Superior temporal gyrus (tissue), 1 donor: ENCODE measurements around the gene TBC1D22B.
"Not testable (repeated sequence)": the region's sequence is repeated elsewhere in the genome, so short reads cannot be mapped to it uniquely, and the experiment has no call there.

Experiments used
- DNase-seq: peaks from one replicate; pipeline ENCODE4 v3.0.0-alpha.2; 2016; ENCODE audit errors: extremely low spot score

TBC1D22B gene

DNA sequence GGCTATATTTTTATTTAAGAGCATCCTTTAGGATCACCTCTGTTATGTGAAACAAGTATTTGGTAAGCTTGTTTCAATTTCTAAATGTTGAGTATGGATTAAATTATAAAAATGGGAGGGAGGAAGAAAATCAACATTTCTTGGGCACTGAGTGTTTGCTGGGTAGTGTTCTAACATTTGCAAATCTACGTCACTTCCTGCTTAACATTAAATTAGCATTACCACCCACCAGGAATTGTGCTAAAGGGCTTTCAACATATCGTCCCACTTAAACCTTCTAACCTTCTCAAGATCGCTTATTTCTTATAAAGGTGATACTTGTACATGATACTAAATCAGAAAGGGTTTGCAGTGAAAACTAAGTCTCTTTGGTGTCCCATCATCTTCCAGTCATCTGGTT lies 8.3 kb downstream of the TBC1D22B start:
- DNase-seq, result no peak

DNA sequence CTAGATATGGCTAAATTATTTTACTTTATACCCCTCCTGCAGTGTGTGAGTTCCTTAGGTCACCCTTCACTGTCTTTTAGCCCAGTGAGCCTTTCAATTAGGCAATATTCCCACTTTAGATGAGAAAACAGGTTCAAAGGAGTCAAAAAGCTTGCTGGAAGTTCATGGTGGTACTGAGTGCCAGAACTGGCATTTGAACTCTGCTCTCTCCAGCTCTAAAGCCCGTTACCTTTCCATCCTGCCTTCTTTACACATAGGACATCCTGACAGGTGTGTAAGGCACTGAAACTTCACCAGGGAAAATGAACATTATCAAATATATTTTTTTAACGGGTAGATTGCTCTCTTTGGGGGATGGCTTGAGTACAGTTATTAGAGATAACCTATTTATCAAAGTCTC lies 11.5 kb downstream of the TBC1D22B start:
- DNase-seq, result no peak

GRCh38 chr6:37272834-37273566 lies 15.4 kb downstream of the TBC1D22B start:
- DNase-seq, result no peak

DNA sequence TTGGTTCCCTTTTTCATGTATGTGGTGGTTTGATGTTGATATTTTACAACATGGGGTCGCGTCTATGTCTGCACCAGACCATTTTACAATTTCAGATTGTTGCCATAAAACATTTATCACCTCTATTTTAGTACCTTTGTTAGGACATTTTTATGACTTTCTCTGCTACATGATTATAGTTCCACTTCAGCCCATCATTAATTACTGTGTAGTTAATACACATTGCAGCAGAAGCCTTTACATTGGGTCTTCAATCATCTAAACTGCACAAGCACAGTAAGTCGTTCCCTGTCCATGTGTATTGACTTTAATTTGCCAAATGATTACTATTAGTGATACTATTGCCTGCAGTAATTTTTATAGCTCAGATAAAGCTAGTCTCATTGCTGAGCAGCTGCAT lies 16.1 kb downstream of the TBC1D22B start:
- DNase-seq, result no peak

DNA sequence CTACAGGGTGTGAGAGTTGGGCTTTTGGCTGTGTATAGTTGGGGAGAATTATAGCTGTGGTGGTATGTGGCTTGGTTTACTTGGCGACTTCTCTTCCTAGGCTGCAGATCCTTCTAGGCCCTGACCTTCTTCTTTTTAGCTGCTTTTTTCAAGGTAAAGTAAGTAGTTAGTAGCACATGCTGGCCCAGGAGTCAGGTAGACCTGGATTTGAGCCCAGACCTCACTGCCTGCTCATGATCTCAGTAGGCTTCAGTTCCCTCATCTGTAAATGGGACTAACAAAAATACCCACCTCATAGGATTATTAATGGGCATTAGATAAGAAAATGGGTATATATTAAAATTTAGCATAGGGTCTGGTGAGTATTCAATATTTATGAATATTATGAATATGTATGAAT lies 17.8 kb downstream of the TBC1D22B start:
- no peak for DNase-seq

DNA sequence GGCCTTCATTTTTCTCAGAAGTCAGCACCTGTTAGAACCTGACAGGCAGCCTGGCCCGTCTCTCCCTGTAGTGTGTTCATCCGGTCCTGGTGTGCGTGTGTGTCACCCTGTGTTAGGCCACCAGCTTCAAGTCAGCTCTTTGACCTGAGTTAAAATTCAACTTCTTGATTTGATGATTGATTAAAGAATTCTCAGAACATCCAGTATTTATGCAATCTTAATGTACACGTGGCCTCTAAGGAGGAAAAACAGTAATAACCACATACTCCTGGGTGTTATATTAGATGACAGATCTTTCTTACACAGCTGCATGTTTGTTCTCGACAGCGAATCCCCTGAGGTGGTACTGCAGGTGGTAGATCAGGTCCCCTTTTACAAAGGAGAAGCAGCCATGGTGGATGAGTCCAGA lies 19.4 kb downstream of the TBC1D22B start:
- no peak for DNase-seq

DNA sequence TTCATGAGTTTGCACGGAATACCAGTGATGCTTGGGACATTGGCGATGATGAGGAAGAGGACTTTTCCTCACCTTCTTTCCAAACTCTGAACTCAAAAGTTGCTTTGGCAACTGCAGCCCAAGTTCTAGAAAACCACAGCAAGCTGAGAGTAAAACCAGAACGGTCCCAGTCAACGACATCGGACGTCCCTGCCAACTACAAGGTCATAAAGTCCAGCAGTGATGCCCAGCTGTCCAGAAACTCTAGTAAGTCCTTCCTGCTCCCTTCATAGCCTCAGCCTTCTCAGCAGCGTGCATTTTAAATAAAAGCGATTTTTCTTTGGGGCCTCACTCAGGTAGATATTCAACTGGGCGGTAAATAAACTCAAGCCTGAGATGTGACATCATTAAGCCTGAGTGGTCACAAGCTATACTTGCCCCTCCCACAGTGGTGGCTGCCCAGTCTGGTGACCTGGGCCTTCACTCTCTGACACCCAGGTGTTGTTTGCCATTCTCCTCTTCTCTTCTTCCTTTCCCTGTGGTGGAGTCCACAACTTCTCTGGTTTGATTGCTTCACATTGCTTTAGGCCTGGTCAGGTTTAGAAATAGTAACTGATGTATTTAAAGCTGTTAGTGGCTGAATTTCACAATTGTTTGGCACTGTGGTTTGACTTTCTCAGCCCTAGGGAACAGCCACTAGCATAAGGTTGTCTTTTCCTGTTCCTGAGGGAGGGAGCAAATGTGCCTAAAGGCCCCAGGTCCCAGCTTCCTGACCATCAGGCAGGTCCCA lies 22.0 kb downstream of the TBC1D22B start:
- DNase-seq, result no peak

GRCh38 chr6:37280162-37280887 lies 22.8 kb downstream of the TBC1D22B start:
- no peak for DNase-seq

DNA sequence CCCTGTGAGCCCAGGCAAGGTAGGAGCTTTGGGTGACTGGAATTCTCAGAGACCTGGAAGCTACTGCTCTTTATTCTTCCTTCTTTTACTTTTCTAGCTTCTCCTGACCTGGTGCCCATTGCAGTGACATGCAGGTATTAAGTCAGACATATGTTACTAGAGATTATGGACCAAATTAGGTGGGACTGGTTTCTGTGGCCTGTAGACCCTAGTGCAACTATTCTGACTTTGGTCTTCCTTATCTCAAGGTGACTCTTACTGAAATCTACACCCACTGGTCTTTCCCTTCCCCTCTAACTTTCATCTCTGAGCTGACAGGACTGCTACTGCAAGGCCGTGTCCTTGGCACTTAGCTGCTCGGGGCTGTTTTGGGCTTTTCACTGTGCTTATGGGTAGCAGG lies 24.8 kb downstream of the TBC1D22B start:
- no peak for DNase-seq

GRCh38 chr6:37283268-37283667 lies 25.7 kb downstream of the TBC1D22B start:
- no peak for DNase-seq

DNA sequence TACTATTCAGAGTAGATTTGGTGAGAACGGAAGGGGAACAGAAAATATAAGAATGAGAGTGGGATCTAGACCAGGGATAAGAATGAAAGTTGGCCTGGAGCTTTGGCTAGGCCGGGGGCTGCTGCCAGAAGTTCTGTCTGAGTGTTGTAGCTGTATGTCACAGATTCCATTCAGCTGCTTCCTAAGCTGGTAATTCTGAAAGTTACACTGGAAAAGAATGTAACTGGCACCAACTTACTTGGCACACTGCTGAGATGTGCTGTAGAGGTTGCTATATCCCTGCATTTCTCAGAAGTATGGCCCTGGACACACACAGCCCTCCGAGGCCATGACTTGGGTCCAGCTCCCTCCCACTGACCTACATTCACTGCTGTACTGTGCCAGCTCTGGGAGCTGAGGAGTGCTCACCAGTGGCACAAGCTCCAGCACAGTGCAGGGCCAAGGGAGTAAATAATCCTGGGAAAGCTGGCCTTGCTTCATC lies 26.1 kb downstream of the TBC1D22B start:
- DNase-seq, result peak; percentile 31

DNA sequence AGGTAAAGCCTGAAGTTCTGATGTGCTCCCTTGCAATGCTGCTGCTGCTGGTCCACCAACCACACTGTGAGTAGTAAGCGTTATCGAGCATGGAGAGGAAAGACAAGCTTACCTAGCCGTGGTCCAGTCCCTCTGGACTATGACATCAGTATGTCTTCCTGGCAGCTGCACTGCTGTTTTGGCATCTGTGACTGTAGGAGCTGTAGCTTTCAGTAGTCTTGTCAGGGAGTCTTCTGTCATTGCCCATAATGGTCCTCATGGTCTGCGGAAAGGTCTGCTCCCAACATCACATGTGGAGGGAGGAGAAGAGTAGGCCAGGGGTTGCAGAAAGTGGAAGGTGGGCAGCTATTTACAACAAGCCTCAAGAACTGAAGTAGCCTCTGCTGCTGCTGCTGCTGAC lies 27.2 kb downstream of the TBC1D22B start:
- no peak for DNase-seq

GRCh38 chr6:37285861-37286311 lies 28.3 kb downstream of the TBC1D22B start:
- DNase-seq, result no peak

- no peak for DNase-seq
Measured at GRCh38 chr6:37287519-37288157, 30.1 kb downstream of the TBC1D22B start.

DNA sequence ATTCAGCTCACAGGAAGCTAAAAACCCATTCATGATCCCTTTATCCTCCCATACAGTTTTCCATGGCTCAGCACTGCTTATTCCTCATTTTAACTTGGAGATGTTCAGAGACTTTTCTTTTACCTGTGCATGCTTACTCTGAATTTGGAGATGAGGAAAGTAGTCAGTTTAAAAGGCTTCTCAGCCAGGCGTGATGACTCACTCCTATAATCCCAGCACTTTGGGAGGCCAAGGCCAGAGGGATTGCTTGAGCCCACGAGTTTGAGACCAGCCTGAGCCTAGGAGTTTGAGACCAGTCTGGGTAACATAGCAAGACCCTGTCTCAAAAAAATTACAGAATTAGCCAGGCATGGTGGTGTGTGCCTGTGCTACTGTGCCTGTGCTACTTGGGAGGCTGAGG lies 30.7 kb downstream of the TBC1D22B start:
- no peak for DNase-seq

DNA sequence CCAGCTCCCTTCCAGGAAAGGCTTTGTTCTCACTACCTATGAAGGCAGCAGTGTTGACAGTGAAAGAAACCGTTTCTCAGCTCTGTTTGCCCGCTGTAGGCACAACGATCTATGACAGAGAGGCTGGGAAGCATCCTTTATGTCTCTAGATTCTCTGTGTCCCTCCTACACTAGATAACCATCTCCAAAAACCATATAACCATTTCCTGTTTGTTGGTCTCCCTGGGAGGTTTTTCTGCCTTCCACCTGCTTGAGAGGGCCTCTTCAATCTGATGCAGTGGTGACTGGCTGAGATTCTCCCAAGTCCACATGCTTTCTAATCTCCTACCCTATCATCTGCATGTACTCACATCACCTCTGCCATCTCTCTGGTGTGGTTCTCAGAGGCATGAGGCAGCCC lies 32.4 kb downstream of the TBC1D22B start:
- DNase-seq, result no peak

DNA sequence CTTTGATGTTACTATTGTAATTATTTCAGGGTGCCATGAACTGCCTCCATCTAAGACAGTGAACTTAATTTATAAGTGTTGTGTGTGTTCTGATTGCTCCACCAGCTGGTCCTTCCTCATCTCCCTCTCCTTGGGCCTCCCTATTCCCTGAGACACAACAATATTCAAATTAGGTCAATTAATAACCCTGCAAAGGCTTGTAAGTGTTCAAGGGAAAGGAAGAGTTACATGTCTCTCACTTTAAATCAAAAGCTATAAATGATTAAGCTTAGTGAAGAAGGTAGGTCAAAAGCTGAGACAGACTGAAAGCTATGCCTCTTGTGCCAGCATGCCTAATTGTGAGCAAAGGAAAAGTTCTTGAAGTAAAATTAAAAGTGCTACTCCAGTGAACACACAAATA lies 35.9 kb downstream of the TBC1D22B start:
- no peak for DNase-seq

- not testable (repeated sequence) for DNase-seq
Measured at GRCh38 chr6:37297637-37298036, 40.1 kb downstream of the TBC1D22B start.

GRCh38 chr6:37298958-37299357 lies 41.4 kb downstream of the TBC1D22B start:
- DNase-seq, result no peak

DNA sequence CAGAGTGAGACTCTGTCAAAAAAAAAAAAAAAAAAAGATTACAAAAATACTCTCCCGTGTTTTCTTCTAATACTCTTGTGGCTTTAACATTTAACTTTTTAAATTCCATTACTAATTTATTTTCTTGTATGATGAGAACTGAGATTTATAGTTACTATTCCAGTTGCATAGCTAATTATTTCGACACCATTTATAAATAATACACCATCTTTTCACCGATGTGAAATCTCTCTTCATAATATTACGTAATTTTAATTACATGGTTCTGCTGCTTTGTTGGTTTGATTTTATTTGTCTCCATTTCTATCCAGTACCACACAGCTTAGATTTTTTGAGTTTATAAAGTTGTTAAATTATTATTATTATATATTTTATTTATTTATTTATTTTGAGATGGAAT lies 42.4 kb downstream of the TBC1D22B start:
- no peak for DNase-seq

- DNase-seq, result no peak
Measured at GRCh38 chr6:37302086-37302686, 44.6 kb downstream of the TBC1D22B start.
